GM23338 (cell line): ENCODE measurements around the gene RAD52. TPM values are rescaled to one million over a fixed set of nuclear protein-coding genes. Genes with fewer than 3 reads are reported as not detected.

Source experiments
- ATAC-seq: fragments of 200-7000 bp; cut with Tn5 transposase; 3 replicates; pipeline ENCODE4 v1.9.1; 2020
- DNase-seq: peaks from one replicate; pipeline ENCODE4 v3.0.0-alpha.2; 2015; ENCODE audit warnings: low spot score
- H2AFZ ChIP-seq: fragments of 200-600 bp; sonication (generic); 2 replicates; pipeline ENCODE4 v1.8.0; 2016; ENCODE audit warnings: antibody characterized with exemption, mild to moderate bottlenecking, moderate library complexity
- H3F3A ChIP-seq: fragments of 200-600 bp; sonication (generic); replicated peaks from 2 replicates; pipeline ENCODE4 v1.8.0; 2017; ENCODE audit warnings: antibody characterized with exemption, mixed run types, low read depth
- H3K27ac ChIP-seq: fragments of 200-600 bp; sonication (generic); 2 replicates; pipeline ENCODE4 v1.6.1; 2016; ENCODE audit warnings: low read depth
- H3K27me3 ChIP-seq: fragments of 200-600 bp; sonication (generic); 2 replicates; pipeline ENCODE4 v1.8.0; 2016; ENCODE audit warnings: mild to moderate bottlenecking, mixed run types, moderate library complexity; ENCODE audit not compliant: insufficient read depth
- H3K36me3 ChIP-seq: fragments of 200-600 bp; sonication (generic); 2 replicates; pipeline ENCODE4 v1.8.0; 2016; ENCODE audit warnings: mild to moderate bottlenecking; ENCODE audit not compliant: insufficient read depth
- H3K4me1 ChIP-seq: fragments of 200-600 bp; sonication (generic); 2 replicates; pipeline ENCODE4 v1.8.0; 2016; ENCODE audit warnings: mild to moderate bottlenecking, moderate library complexity; ENCODE audit not compliant: insufficient read depth
- H3K4me2 ChIP-seq: fragments of 200-600 bp; sonication (generic); 2 replicates; pipeline ENCODE4 v1.7.1; 2017; ENCODE audit warnings: mixed run types
- H3K4me3 ChIP-seq: fragments of 200-600 bp; sonication (generic); 2 replicates; pipeline ENCODE4 v1.6.1; 2016; ENCODE audit warnings: mixed run types
- H3K79me2 ChIP-seq: fragments of 200-600 bp; sonication (generic); replicated peaks from 2 replicates; pipeline ENCODE4 v1.8.0; 2017; ENCODE audit warnings: mild to moderate bottlenecking; ENCODE audit not compliant: insufficient read depth
- H3K9me2 ChIP-seq: fragments of 200-600 bp; sonication (generic); 2 replicates; pipeline ENCODE4 v1.8.0; 2017; ENCODE audit not compliant: insufficient read depth
- H4K20me1 ChIP-seq: fragments of 200-600 bp; sonication (generic); replicated peaks from 2 replicates; pipeline ENCODE4 v1.8.0; 2017; ENCODE audit warnings: mild to moderate bottlenecking; ENCODE audit not compliant: insufficient read depth
- H3K27ac Mint-ChIP-seq: 2 replicates; pipeline ENCODE4 v1.8.0; 2020; ENCODE audit warnings: inconsistent platforms, mild to moderate bottlenecking, moderate library complexity, mixed read lengths
- H3K27me3 Mint-ChIP-seq: 3 replicates; pipeline ENCODE4 v1.8.0; 2022; ENCODE audit warnings: low read depth, mild to moderate bottlenecking, moderate library complexity, mixed read lengths, inconsistent platforms; ENCODE audit not compliant: insufficient read depth, poor library complexity
- H3K36me3 Mint-ChIP-seq: 3 replicates; pipeline ENCODE4 v1.8.0; 2021; ENCODE audit warnings: low read depth, mild to moderate bottlenecking, inconsistent platforms, moderate library complexity, mixed read lengths
- H3K4me1 Mint-ChIP-seq: 3 replicates; pipeline ENCODE4 v1.8.0; 2020; ENCODE audit warnings: mild to moderate bottlenecking, inconsistent platforms, mixed read lengths
- H3K4me3 Mint-ChIP-seq: 3 replicates; pipeline ENCODE4 v1.8.0; 2021; ENCODE audit warnings: moderate library complexity, mild to moderate bottlenecking, inconsistent platforms, mixed read lengths
- H3K9me3 Mint-ChIP-seq: 3 replicates; pipeline ENCODE4 v1.8.0; 2020; ENCODE audit warnings: moderate library complexity, mild to moderate bottlenecking, inconsistent platforms, mixed read lengths
- CREB1 ChIP-seq: fragments of 250-450 bp; sonication (Bioruptor Pico); IDR thresholded peaks from 2 replicates; pipeline ENCODE4 v1.5.0; 2020; ENCODE audit warnings: low read depth, mild to moderate bottlenecking, moderate library complexity
- POLR2AphosphoS5 ChIP-seq: IDR thresholded peaks from 2 replicates; pipeline ENCODE4 v1.6.1; 2016; ENCODE audit warnings: antibody characterized with exemption, low read depth
- ZNF114 ChIP-seq: fragments of 250-450 bp; sonication (Bioruptor Pico); IDR thresholded peaks from 2 replicates; pipeline ENCODE4 v1.5.0; 2020; ENCODE audit warnings: mild to moderate bottlenecking, moderate library complexity
- ZNF331 ChIP-seq: fragments of 250-450 bp; sonication (Bioruptor Pico); IDR thresholded peaks from 2 replicates; pipeline ENCODE4 v1.5.0; 2020; ENCODE audit warnings: low read depth, mild to moderate bottlenecking, moderate library complexity
- polyA plus RNA-seq: library from polyadenylated mRNA; unstranded; fragments of >200 nt; fragmentation: Nextera tagmentation; extraction: Ambion mirVana; gene quantifications from 2 replicates; pipeline ENCODE4 v1.2.1, GENCODE V29; 2016
- total RNA-seq: library from RNA; depleted of rRNA; stranded (reverse); fragments of >200 nt; shearing (Covaris generic); gene quantifications from 2 replicates; pipeline ENCODE4 v1.2.3, GENCODE V29; 2014
- TF ChIP-seq, protein P1 (sequence below): fragments of 250-450 bp; sonication (Bioruptor Pico); IDR thresholded peaks from 2 replicates; pipeline ENCODE4 v1.5.0; 2020; ENCODE audit warnings: mild to moderate bottlenecking, moderate library complexity
- TF ChIP-seq, protein P2 (sequence below): IDR thresholded peaks from one replicate; pipeline ENCODE4 v1.6.1; 2018; ENCODE audit warnings: antibody characterized with exemption; ENCODE audit not compliant: unreplicated experiment

RAD52 gene
- total and polyA plus RNA-seq, 2 experiments from 2014 or later = 10.9 to 21.3 TPM

DNA sequence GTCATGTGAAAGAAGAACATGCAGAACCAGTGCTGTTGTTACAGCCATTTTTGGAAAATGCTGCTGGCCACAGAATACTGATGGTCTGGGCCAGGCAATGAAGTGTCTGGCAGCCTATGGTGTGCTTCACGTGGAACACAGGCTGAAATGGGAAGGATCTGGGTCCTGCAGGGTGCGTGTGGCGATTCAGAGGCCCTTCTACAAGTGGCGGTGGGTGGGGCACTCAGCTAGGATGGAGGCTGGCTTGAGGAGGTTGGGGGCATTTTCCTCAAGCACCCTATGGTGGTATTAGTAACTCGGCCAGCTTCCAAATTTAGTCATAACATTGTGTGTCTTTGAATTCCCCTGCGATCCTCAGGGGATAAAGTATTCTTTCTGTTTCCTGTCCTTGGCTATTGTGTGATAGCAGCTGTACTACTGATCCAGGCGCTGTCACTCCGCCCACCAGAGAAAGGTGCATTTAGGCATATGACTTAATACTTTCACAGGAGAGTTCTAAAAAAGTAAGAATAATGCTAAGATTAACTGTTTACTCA, 9.2 kb upstream of the RAD52 start:
- no peak overlapping the region for H3K4me3 Mint-ChIP-seq
- no peak overlapping the region for H2AFZ ChIP-seq

More for the DNA sequence above, 9.2 kb upstream of the RAD52 start:
- no peak overlapping the region for H3K27ac Mint-ChIP-seq
- Histone ChIP-seq H3K36me3 (no peaks in the 10 kb centered on the region), H3K27me3 (no peaks in the 10 kb centered on the region), H4K20me1 (no peaks in the 10 kb centered on the region), H3K4me2 (no peak overlapping the region), H3F3A (no peaks in the 10 kb centered on the region), H3K4me3 (no peak overlapping the region), H3K27ac (no peak overlapping the region), H3K4me1 (no peaks in the 10 kb centered on the region), H3K9me2 (no peaks in the 10 kb centered on the region), H3K79me2 (no peaks in the 10 kb centered on the region)
- no peak for DNase-seq
- H3K9me3 Mint-ChIP-seq = no peaks in the 10 kb centered on the region
- H3K4me1 Mint-ChIP-seq = peaks cover under 1% of the 10 kb centered on the region; the same call in 2 of the 3 replicates
- TF ChIP-seq ZNF331 (no peak), ZNF114 (CRISPR knock-in tag) (no peak), POLR2AphosphoS5 (no peak), CREB1 (CRISPR knock-in tag) (no peak)
- TF ChIP-seq, protein P1, sequence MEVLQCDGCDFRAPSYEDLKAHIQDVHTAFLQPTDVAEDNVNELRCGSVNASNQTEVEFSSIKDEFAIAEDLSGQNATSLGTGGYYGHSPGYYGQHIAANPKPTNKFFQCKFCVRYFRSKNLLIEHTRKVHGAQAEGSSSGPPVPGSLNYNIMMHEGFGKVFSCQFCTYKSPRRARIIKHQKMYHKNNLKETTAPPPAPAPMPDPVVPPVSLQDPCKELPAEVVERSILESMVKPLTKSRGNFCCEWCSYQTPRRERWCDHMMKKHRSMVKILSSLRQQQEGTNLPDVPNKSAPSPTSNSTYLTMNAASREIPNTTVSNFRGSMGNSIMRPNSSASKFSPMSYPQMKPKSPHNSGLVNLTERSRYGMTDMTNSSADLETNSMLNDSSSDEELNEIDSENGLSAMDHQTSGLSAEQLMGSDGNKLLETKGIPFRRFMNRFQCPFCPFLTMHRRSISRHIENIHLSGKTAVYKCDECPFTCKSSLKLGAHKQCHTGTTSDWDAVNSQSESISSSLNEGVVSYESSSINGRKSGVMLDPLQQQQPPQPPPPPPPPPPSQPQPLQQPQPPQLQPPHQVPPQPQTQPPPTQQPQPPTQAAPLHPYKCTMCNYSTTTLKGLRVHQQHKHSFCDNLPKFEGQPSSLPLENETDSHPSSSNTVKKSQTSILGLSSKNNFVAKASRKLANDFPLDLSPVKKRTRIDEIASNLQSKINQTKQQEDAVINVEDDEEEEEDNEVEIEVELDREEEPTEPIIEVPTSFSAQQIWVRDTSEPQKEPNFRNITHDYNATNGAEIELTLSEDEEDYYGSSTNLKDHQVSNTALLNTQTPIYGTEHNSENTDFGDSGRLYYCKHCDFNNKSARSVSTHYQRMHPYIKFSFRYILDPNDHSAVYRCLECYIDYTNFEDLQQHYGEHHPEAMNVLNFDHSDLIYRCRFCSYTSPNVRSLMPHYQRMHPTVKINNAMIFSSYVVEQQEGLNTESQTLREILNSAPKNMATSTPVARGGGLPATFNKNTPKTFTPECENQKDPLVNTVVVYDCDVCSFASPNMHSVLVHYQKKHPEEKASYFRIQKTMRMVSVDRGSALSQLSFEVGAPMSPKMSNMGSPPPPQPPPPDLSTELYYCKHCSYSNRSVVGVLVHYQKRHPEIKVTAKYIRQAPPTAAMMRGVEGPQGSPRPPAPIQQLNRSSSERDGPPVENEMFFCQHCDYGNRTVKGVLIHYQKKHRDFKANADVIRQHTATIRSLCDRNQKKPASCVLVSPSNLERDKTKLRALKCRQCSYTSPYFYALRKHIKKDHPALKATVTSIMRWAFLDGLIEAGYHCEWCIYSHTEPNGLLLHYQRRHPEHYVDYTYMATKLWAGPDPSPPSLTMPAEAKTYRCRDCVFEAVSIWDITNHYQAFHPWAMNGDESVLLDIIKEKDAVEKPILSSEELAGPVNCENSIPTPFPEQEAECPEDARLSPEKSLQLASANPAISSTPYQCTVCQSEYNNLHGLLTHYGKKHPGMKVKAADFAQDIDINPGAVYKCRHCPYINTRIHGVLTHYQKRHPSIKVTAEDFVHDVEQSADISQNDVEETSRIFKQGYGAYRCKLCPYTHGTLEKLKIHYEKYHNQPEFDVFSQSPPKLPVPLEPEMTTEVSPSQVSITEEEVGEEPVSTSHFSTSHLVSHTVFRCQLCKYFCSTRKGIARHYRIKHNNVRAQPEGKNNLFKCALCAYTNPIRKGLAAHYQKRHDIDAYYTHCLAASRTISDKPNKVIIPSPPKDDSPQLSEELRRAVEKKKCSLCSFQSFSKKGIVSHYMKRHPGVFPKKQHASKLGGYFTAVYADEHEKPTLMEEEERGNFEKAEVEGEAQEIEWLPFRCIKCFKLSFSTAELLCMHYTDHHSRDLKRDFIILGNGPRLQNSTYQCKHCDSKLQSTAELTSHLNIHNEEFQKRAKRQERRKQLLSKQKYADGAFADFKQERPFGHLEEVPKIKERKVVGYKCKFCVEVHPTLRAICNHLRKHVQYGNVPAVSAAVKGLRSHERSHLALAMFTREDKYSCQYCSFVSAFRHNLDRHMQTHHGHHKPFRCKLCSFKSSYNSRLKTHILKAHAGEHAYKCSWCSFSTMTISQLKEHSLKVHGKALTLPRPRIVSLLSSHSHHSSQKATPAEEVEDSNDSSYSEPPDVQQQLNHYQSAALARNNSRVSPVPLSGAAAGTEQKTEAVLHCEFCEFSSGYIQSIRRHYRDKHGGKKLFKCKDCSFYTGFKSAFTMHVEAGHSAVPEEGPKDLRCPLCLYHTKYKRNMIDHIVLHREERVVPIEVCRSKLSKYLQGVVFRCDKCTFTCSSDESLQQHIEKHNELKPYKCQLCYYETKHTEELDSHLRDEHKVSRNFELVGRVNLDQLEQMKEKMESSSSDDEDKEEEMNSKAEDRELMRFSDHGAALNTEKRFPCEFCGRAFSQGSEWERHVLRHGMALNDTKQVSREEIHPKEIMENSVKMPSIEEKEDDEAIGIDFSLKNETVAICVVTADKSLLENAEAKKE = no peak
- TF ChIP-seq, protein P2, sequence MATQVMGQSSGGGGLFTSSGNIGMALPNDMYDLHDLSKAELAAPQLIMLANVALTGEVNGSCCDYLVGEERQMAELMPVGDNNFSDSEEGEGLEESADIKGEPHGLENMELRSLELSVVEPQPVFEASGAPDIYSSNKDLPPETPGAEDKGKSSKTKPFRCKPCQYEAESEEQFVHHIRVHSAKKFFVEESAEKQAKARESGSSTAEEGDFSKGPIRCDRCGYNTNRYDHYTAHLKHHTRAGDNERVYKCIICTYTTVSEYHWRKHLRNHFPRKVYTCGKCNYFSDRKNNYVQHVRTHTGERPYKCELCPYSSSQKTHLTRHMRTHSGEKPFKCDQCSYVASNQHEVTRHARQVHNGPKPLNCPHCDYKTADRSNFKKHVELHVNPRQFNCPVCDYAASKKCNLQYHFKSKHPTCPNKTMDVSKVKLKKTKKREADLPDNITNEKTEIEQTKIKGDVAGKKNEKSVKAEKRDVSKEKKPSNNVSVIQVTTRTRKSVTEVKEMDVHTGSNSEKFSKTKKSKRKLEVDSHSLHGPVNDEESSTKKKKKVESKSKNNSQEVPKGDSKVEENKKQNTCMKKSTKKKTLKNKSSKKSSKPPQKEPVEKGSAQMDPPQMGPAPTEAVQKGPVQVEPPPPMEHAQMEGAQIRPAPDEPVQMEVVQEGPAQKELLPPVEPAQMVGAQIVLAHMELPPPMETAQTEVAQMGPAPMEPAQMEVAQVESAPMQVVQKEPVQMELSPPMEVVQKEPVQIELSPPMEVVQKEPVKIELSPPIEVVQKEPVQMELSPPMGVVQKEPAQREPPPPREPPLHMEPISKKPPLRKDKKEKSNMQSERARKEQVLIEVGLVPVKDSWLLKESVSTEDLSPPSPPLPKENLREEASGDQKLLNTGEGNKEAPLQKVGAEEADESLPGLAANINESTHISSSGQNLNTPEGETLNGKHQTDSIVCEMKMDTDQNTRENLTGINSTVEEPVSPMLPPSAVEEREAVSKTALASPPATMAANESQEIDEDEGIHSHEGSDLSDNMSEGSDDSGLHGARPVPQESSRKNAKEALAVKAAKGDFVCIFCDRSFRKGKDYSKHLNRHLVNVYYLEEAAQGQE = no peak
- no peaks in the 10 kb centered on the region for H3K36me3 Mint-ChIP-seq
- peaks cover 3% of the 10 kb centered on the region for H3K27me3 Mint-ChIP-seq
- ATAC-seq = no peak
